ENCODE results near the gene SMOC2. TPM values are rescaled to one million over a fixed set of nuclear protein-coding genes. Genes with fewer than 3 reads are reported as not detected.

Gene SMOC2
- total RNA-seq, 1 donor from 2014 or later: 0.53 TPM

GRCh38 chr6:168715643-168716481 is 274.9 kb downstream of the SMOC2 start:
- no peak for TF ChIP-seq CTCF (IDR thresholded peaks at IDR 0.05; ENCODE audit: insufficient read depth, low read length, severe bottlenecking)
- H3K36me3 ChIP-seq (ENCODE audit: control insufficient read depth, insufficient read depth, low read length): no peaks in the 10 kb centered on the region
- H3K4me3 ChIP-seq (ENCODE audit: low read depth, low read length): no peak overlapping the region
- FAIRE-seq: peak; percentile 83
- no peak for DNase-seq (ENCODE audit: low read depth)
- H3K27me3 ChIP-seq (ENCODE audit: control insufficient read depth, insufficient read depth, low read length): no peaks in the 10 kb centered on the region

DNA sequence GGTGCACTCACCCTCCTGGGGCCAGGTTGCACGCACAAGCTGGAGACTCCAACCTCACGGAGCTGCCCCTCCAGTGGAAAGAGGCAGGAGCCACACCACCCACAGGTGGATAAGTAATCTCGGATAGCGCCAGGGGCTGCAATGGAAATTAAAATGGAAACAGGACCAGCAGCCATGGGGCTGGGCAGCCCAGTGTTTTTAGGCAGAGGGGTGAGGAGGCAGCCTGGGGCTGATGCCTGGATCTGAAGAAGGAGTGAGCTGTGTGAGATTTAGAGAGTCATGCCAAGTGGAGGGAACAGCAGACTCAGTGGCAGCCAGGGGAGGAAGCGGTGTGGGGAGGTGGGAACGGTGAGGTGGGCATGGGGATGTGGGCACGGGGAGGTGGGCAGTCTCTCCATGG is 275.6 kb downstream of the SMOC2 start:
- no peak for TF ChIP-seq CTCF (IDR thresholded peaks at IDR 0.05; ENCODE audit: insufficient read depth, low read length, severe bottlenecking)
- Histone ChIP-seq H3K27me3 (ENCODE audit: control insufficient read depth, insufficient read depth, low read length) (no peaks in the 10 kb centered on the region), H3K4me3 (ENCODE audit: low read depth, low read length) (no peak overlapping the region), H3K36me3 (ENCODE audit: control insufficient read depth, insufficient read depth, low read length) (no peaks in the 10 kb centered on the region)
- no peak for FAIRE-seq
- no peak for DNase-seq (ENCODE audit: low read depth)

DNA sequence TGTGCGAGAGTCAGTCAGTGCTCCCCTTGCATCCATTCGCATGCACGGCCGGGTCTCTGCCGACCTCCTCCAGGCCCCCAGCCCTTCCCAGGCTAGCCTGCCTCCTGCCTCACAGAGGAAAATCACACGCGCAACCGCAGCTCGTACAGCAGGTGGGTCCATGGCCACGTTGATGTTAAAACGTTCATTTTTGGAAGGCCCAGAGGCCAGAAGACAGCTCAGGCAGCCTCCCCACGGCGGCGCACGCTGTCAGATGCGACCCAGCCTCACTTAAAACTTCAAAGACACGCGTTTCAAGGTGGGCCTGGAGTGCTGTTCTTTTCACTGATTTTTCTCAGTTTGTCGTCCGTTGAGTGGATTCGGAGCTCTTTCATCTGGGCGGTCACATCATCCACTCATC is 276.5 kb downstream of the SMOC2 start:
- Histone ChIP-seq H3K27me3 (ENCODE audit: control insufficient read depth, insufficient read depth, low read length) (no peaks in the 10 kb centered on the region), H3K36me3 (ENCODE audit: control insufficient read depth, insufficient read depth, low read length) (no peaks in the 10 kb centered on the region), H3K4me3 (ENCODE audit: low read depth, low read length) (no peak overlapping the region)
- DNase-seq (ENCODE audit: low read depth): no peak
- TF ChIP-seq CTCF (IDR thresholded peaks at IDR 0.05; ENCODE audit: insufficient read depth, low read length, severe bottlenecking): no peak
- no peak for FAIRE-seq

Other genes with a start within 250 kb of the SMOC2 start
- 0.26 and 1.3 TPM in 2 replicates for gene DACT2, start 121.4 kb upstream of the SMOC2 start, total RNA-seq